T-helper 2 cell treated with Interferon-gamma antibody and Interleukin-4, amounts not matched to agents 5 μg/mL and 100 μg/mL, for 36 hours (primary cell): ENCODE data around the gene CORO7.

ENCODE experiments used
- DNase-seq: peaks from one replicate; pipeline ENCODE4 v3.0.0; 2021; ENCODE audit warnings: low spot score
- H3K27ac Mint-ChIP-seq: one replicate; pipeline ENCODE4 v1.8.0; 2021; ENCODE audit warnings: mild to moderate bottlenecking, mixed read lengths
- H3K27me3 Mint-ChIP-seq: one replicate; pipeline ENCODE4 v1.8.0; 2021; ENCODE audit warnings: low read depth, mixed read lengths
- H3K36me3 Mint-ChIP-seq: one replicate; pipeline ENCODE4 v1.8.0; 2021; ENCODE audit warnings: low read depth, mixed read lengths
- H3K4me1 Mint-ChIP-seq: one replicate; pipeline ENCODE4 v1.8.0; 2021; ENCODE audit warnings: low read depth, mixed read lengths
- H3K4me3 Mint-ChIP-seq: one replicate; pipeline ENCODE4 v1.8.0; 2022; ENCODE audit warnings: mild to moderate bottlenecking, moderate library complexity, mixed read lengths
- H3K9me3 Mint-ChIP-seq: one replicate; pipeline ENCODE4 v1.8.0; 2021; ENCODE audit warnings: mixed read lengths

Gene CORO7

GRCh38 chr16:4386951-4387565 lies 29.3 kb downstream of the CORO7 start:
- peaks cover 12% of the 10 kb centered on the region for H3K36me3 Mint-ChIP-seq
- no peak overlapping the region for H3K27ac Mint-ChIP-seq
- no peak for DNase-seq
- H3K27me3 Mint-ChIP-seq: no peaks in the 10 kb centered on the region
- no peak overlapping the region for H3K4me3 Mint-ChIP-seq
- no peaks in the 10 kb centered on the region for H3K9me3 Mint-ChIP-seq
- H3K4me1 Mint-ChIP-seq: no peaks in the 10 kb centered on the region

GRCh38 chr16:4386451-4386805 lies 30.0 kb downstream of the CORO7 start:
- Mint-ChIP-seq H3K4me3 (no peak overlapping the region), H3K36me3 (peaks cover 15% of the 10 kb centered on the region), H3K27ac (no peak overlapping the region), H3K4me1 (no peaks in the 10 kb centered on the region), H3K9me3 (no peaks in the 10 kb centered on the region), H3K27me3 (no peaks in the 10 kb centered on the region)
- DNase-seq: no peak

- H3K36me3 Mint-ChIP-seq: peaks cover 15% of the 10 kb centered on the region
- H3K27me3 Mint-ChIP-seq: no peaks in the 10 kb centered on the region
- H3K4me1 Mint-ChIP-seq: no peaks in the 10 kb centered on the region
- no peak for DNase-seq
- H3K27ac Mint-ChIP-seq: no peak overlapping the region
- no peaks in the 10 kb centered on the region for H3K9me3 Mint-ChIP-seq
- H3K4me3 Mint-ChIP-seq: no peak overlapping the region
Measured at GRCh38 chr16:4385789-4386450, 30.5 kb downstream of the CORO7 start.

GRCh38 chr16:4385066-4385788 lies 31.2 kb downstream of the CORO7 start:
- no peak overlapping the region for H3K4me3 Mint-ChIP-seq
- H3K9me3 Mint-ChIP-seq: no peaks in the 10 kb centered on the region
- no peak overlapping the region for H3K27ac Mint-ChIP-seq
- H3K27me3 Mint-ChIP-seq: no peaks in the 10 kb centered on the region
- no peak for DNase-seq
- H3K4me1 Mint-ChIP-seq: no peaks in the 10 kb centered on the region
- peaks cover 17% of the 10 kb centered on the region for H3K36me3 Mint-ChIP-seq

- Mint-ChIP-seq H3K9me3 (no peaks in the 10 kb centered on the region), H3K4me3 (no peak overlapping the region), H3K4me1 (no peaks in the 10 kb centered on the region), H3K36me3 (peaks cover 13% of the 10 kb centered on the region), H3K27ac (no peak overlapping the region), H3K27me3 (no peaks in the 10 kb centered on the region)
- DNase-seq: no peak
Measured at GRCh38 chr16:4384509-4384942, 31.9 kb downstream of the CORO7 start.

GRCh38 chr16:4383591-4384444 lies 32.6 kb downstream of the CORO7 start:
- H3K27me3 Mint-ChIP-seq: no peaks in the 10 kb centered on the region

GRCh38 chr16:4382795-4383357 lies 33.5 kb downstream of the CORO7 start:
- H3K9me3 Mint-ChIP-seq: no peaks in the 10 kb centered on the region
- peaks cover 15% of the 10 kb centered on the region for H3K36me3 Mint-ChIP-seq
- H3K27me3 Mint-ChIP-seq: no peaks in the 10 kb centered on the region
- no peak overlapping the region for H3K4me3 Mint-ChIP-seq
- no peaks in the 10 kb centered on the region for H3K4me1 Mint-ChIP-seq
- DNase-seq: no peak
- no peak overlapping the region for H3K27ac Mint-ChIP-seq

More at GRCh38 chr16:4383591-4384444, 32.6 kb downstream of the CORO7 start:
- no peak overlapping the region for H3K27ac Mint-ChIP-seq
- H3K36me3 Mint-ChIP-seq: peaks cover 13% of the 10 kb centered on the region
- H3K4me1 Mint-ChIP-seq: no peaks in the 10 kb centered on the region
- H3K4me3 Mint-ChIP-seq: no peak overlapping the region
- no peak for DNase-seq
- no peaks in the 10 kb centered on the region for H3K9me3 Mint-ChIP-seq

- DNase-seq: no peak
- Mint-ChIP-seq H3K4me3 (no peak overlapping the region), H3K27ac (no peak overlapping the region), H3K27me3 (no peaks in the 10 kb centered on the region), H3K9me3 (no peaks in the 10 kb centered on the region), H3K36me3 (peaks cover 16% of the 10 kb centered on the region), H3K4me1 (no peaks in the 10 kb centered on the region)
Measured at GRCh38 chr16:4381935-4382794, 34.2 kb downstream of the CORO7 start.

GRCh38 chr16:4381072-4381934 lies 35.1 kb downstream of the CORO7 start:
- Mint-ChIP-seq H3K27me3 (no peaks in the 10 kb centered on the region), H3K36me3 (peaks cover 19% of the 10 kb centered on the region), H3K27ac (no peak overlapping the region), H3K9me3 (no peaks in the 10 kb centered on the region), H3K4me1 (no peaks in the 10 kb centered on the region), H3K4me3 (no peak overlapping the region)
- DNase-seq: no peak

- Mint-ChIP-seq H3K4me3 (no peak overlapping the region), H3K27ac (no peak overlapping the region), H3K27me3 (no peaks in the 10 kb centered on the region), H3K4me1 (no peaks in the 10 kb centered on the region), H3K36me3 (peaks cover 18% of the 10 kb centered on the region), H3K9me3 (no peaks in the 10 kb centered on the region)
- DNase-seq: no peak
Measured at GRCh38 chr16:4380119-4381063, 36.0 kb downstream of the CORO7 start.

- Mint-ChIP-seq H3K36me3 (peaks cover 16% of the 10 kb centered on the region), H3K27ac (no peak overlapping the region), H3K4me1 (no peaks in the 10 kb centered on the region), H3K27me3 (no peaks in the 10 kb centered on the region), H3K4me3 (no peak overlapping the region), H3K9me3 (no peaks in the 10 kb centered on the region)
- no peak for DNase-seq
Measured at GRCh38 chr16:4378999-4379690, 37.3 kb downstream of the CORO7 start.
